ENCODE measurements around the gene MICAL2.

Gene MICAL2, protein sequence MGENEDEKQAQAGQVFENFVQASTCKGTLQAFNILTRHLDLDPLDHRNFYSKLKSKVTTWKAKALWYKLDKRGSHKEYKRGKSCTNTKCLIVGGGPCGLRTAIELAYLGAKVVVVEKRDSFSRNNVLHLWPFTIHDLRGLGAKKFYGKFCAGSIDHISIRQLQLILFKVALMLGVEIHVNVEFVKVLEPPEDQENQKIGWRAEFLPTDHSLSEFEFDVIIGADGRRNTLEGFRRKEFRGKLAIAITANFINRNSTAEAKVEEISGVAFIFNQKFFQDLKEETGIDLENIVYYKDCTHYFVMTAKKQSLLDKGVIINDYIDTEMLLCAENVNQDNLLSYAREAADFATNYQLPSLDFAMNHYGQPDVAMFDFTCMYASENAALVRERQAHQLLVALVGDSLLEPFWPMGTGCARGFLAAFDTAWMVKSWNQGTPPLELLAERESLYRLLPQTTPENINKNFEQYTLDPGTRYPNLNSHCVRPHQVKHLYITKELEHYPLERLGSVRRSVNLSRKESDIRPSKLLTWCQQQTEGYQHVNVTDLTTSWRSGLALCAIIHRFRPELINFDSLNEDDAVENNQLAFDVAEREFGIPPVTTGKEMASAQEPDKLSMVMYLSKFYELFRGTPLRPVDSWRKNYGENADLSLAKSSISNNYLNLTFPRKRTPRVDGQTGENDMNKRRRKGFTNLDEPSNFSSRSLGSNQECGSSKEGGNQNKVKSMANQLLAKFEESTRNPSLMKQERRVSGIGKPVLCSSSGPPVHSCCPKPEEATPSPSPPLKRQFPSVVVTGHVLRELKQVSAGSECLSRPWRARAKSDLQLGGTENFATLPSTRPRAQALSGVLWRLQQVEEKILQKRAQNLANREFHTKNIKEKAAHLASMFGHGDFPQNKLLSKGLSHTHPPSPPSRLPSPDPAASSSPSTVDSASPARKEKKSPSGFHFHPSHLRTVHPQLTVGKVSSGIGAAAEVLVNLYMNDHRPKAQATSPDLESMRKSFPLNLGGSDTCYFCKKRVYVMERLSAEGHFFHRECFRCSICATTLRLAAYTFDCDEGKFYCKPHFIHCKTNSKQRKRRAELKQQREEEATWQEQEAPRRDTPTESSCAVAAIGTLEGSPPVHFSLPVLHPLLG

DNA sequence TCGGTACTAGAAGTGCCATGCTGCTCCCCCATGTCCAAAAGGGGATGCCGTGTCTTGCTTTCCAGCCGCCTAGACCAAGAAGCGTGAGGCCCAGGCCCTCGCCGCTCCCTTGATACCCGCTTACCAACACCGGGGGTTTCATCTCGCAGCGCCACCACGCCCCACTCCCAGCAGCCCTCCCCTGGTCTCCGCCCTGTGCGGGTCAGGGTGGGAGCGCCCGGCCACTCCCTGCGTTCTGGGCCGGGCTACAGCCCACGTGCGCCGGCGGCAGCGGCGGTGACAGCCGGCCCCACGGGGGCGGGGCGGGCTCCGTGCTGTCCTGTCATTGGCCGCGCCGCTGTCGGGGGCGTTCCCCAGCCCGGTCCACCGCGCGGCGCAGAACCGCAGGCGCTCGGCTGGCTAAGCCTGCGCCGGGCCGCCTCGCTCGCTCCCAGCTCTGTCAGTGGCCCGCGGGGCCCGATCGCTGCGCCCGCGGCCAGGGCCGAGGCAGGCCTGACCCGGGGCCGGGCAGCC, at the start of gene MICAL2:
Gene MICAL2 (plus strand): TSS at position 390 of the 513 bp plus-strand sequence. CDS start 51,566 bp downstream, outside the sequence.
- peak; percentile 95 for DNase-seq (ENCODE audit: low spot score)

- no peak for DNase-seq (ENCODE audit: low spot score)
These were observed 48.4 kb upstream of the MICAL2 start for GRCh38 chr11:12061851-12062560.

- no peak for DNase-seq (ENCODE audit: low spot score)
These were observed 47.1 kb upstream of the MICAL2 start for GRCh38 chr11:12063251-12063650.

DNA sequence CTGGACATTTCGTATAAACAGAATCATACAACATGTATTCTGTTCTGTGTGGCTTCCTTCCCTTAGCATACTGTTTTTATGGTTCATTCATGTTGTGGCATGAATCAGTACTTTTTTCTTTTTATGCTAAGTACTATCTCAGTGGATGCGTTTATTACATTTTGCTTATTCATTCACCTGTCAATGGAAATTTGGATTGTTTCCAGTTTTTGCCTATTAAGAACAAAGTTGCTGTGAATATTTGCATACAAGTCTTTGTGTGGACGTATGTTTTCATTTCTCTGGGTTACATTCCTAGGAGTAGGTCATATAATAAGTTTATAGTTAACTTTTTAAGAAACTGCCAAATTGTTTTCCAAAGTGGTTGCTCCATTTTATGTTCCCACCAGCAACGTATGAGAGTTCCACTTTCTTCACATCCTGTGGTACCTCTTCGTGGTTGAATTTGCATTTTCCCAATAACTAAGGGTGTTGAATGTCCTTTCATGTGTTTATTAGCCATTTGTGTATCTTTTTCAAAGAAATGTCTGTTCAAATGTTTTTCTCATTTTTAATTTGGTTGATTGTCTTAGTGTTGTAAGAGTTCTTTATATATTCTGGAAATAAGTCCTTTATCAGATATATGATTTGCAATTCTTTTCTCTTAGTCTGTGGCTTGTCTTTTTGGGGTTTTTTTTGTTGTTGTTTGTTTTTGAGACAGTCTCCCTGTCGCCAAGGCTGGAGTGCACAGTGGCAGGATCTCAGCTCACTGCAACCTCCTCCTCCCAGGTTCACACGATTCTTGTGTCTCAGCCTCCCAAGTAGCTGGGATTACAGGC, 46.0 kb upstream of the MICAL2 start:
- no peak for DNase-seq (ENCODE audit: low spot score)

DNA sequence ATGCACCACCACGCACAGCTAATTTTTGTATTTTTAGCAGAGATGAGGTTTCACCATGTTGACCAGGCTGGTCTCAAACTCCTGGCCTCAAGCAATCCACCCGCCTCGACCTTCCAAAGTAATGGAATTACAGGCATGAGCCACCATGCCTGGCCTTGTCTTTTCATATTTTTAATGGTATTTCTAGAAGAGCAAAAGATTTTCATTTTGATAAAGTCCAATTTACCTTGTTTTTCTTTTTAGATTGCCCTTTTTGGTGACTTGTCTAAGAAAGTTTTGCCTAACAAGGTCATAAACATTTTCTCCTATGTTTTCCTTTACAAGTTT, 45.5 kb upstream of the MICAL2 start:
- no peak for DNase-seq (ENCODE audit: low spot score)

- DNase-seq (ENCODE audit: low spot score): peak; percentile 91
These were observed 44.2 kb upstream of the MICAL2 start for GRCh38 chr11:12066056-12066798.

- peak; percentile 49 for DNase-seq (ENCODE audit: low spot score)
These were observed 43.4 kb upstream of the MICAL2 start for GRCh38 chr11:12066799-12067508.

- no peak for DNase-seq (ENCODE audit: low spot score)
These were observed 42.5 kb upstream of the MICAL2 start for GRCh38 chr11:12067796-12068357.

- DNase-seq (ENCODE audit: low spot score): no peak
These were observed 41.2 kb upstream of the MICAL2 start for GRCh38 chr11:12069066-12069676.

- no peak for DNase-seq (ENCODE audit: low spot score)
These were observed 39.7 kb upstream of the MICAL2 start for GRCh38 chr11:12070446-12071267.

- no peak for DNase-seq (ENCODE audit: low spot score)
These were observed 38.8 kb upstream of the MICAL2 start for GRCh38 chr11:12071574-12071973.

DNA sequence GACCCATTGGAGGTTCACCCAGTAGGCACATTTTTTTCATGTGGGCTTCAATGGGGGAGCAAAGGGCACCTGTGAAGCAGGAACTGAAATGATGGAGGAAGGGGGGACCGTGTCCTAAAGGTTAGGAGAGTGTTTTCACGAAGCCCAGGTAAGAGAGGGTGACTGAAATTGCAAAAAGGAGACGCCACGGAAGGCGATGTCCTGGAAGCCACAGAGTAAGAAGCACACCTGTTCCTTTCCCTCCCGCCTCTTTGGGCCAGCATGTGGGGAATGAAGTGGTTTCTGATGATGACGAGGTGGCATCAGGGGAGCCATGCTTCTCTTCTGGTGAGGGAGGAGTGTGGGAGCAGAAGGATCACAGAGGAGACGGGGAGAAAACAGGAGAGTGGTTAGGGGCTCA, 37.0 kb upstream of the MICAL2 start:
- DNase-seq (ENCODE audit: low spot score): no peak

DNA sequence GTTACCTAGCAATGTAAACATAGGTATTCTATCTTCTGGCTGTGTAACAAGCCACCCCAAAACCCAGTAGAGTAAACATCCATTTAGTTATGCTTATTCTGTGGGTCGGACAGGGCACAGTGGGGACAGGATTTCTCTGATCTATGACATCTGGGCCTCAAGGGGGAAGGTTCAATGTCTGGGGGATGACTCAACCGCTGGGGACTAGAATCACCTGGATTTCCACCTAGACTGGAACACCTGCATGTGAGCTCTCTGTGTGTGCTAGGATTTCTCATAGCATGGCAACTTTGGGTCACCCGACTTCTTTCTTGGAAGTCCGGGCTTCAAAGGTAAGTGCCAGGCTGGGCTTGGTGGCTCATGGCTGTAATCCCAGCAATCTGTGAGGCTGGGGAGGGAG, 36.5 kb upstream of the MICAL2 start:
- DNase-seq (ENCODE audit: low spot score): no peak

GRCh38 chr11:12074529-12075195, 35.7 kb upstream of the MICAL2 start:
- no peak for DNase-seq (ENCODE audit: low spot score)

- DNase-seq (ENCODE audit: low spot score): no peak
These were observed 35.1 kb upstream of the MICAL2 start for GRCh38 chr11:12075291-12075690.

GRCh38 chr11:12075822-12076821, 34.3 kb upstream of the MICAL2 start:
- no peak for DNase-seq (ENCODE audit: low spot score)
